SK-N-SH (cell line): ENCODE measurements around the gene VTI1B. TPM values are rescaled to one million over a fixed set of nuclear protein-coding genes. Genes with fewer than 3 reads are reported as not detected.
A peak's percentile ranks its signal among the peaks of the same experiment; 100 is the strongest.

Experiments used
- CTCF ChIA-PET: fragments of 300-600, 350-600 bp; formaldehyde crosslinking; extraction: SDS; loops from one replicate; lab custom pipeline; 2021; lab: Yijun Ruan, JAX
- POLR2A ChIA-PET: fragments of 350-600 bp; sonication (Branson Sonifier 250); formaldehyde crosslinking; extraction: SDS; loops from one replicate; lab custom pipeline; 2020; ENCODE audit warnings: antibody characterized with exemption, inconsistent platforms; lab: Yijun Ruan, JAX
- DNase-seq: peaks from one replicate; pipeline ENCODE4 v3.0.0; 2012
- H2AFZ ChIP-seq: fragments of 200-600 bp; sonication (generic); 2 replicates; pipeline ENCODE4 v1.8.1; 2016; ENCODE audit warnings: antibody characterized with exemption, mild to moderate bottlenecking, low read depth
- H3F3A ChIP-seq: fragments of 200-600 bp; sonication (generic); replicated peaks from 2 replicates; pipeline ENCODE3; 2016; ENCODE audit warnings: antibody characterized with exemption, mild to moderate bottlenecking; ENCODE audit not compliant: insufficient read depth
- H3K27ac ChIP-seq, 2 experiments: fragments of 200-500 bp in 1 of 2; fragments of 200-600 bp in 1 of 2; sonication (Bioruptor generic) in 1 of 2; sonication (generic), shearing (Covaris generic) in 1 of 2; 2 replicates each; pipeline versions ENCODE4 v1.5.1 to v1.6.1; 2014 to 2016; ENCODE audit warnings: low read depth in 2 of 2, inconsistent platforms in 1 of 2, low read length in 1 of 2, mild to moderate bottlenecking in 1 of 2, mixed read lengths in 1 of 2
- H3K27me3 ChIP-seq: fragments of 200-600 bp; sonication (generic), shearing (Covaris generic); 2 replicates; pipeline ENCODE4 v1.6.1; 2016; ENCODE audit warnings: mixed run types; ENCODE audit not compliant: insufficient read depth
- H3K36me3 ChIP-seq, 2 experiments: fragments of 200-500 bp in 1 of 2; fragments of 200-600 bp in 1 of 2; sonication (Bioruptor generic) in 1 of 2; sonication (generic) in 1 of 2; replicated peaks in 1 of 2; 2 replicates each; pipeline versions ENCODE3 to v1.5.1; 2014 to 2016; ENCODE audit warnings: low read length in 1 of 2, mild to moderate bottlenecking in 1 of 2; ENCODE audit not compliant: insufficient read depth in 2 of 2, control insufficient read depth in 1 of 2
- H3K4me1 ChIP-seq, 2 experiments: fragments of 200-500 bp in 1 of 2; fragments of 200-600 bp in 1 of 2; sonication (Bioruptor generic) in 1 of 2; sonication (generic), shearing (Covaris generic) in 1 of 2; 2 replicates each; pipeline versions ENCODE4 v1.5.1 to v1.6.1; 2014 to 2016; ENCODE audit warnings: low read depth in 1 of 2, low read length in 1 of 2, mixed run types in 1 of 2; ENCODE audit not compliant: insufficient read depth in 2 of 2, control insufficient read depth in 1 of 2
- H3K4me2 ChIP-seq: fragments of 200-600 bp; sonication (generic), shearing (Covaris generic); 2 replicates; pipeline ENCODE4 v1.6.1; 2017; ENCODE audit warnings: mixed run types
- H3K4me3 ChIP-seq, 2 experiments: fragments of 200-500 bp in 1 of 2; fragments of 200-600 bp in 1 of 2; sonication (Bioruptor generic) in 1 of 2; sonication (generic), shearing (Covaris generic) in 1 of 2; 2 replicates each; pipeline versions ENCODE4 v1.5.1 to v1.8.1; 2014 to 2016; ENCODE audit warnings: low read depth in 2 of 2, inconsistent platforms in 1 of 2, low read length in 1 of 2, mild to moderate bottlenecking in 1 of 2, mixed read lengths in 1 of 2, moderate library complexity in 1 of 2
- H3K79me2 ChIP-seq: fragments of 200-600 bp; sonication (generic); 2 replicates; pipeline ENCODE4 v1.8.1; 2017; ENCODE audit warnings: mild to moderate bottlenecking; ENCODE audit not compliant: insufficient read depth
- H3K9ac ChIP-seq: fragments of 200-600 bp; sonication (generic); 2 replicates; pipeline ENCODE4 v1.6.1; 2017; ENCODE audit warnings: mixed run types
- H3K9me2 ChIP-seq: fragments of 200-600 bp; sonication (generic); 2 replicates; pipeline ENCODE4 v1.6.1; 2017; ENCODE audit warnings: mixed run types
- H3K9me3 ChIP-seq: fragments of 200-600 bp; sonication (generic); 2 replicates; pipeline ENCODE4 v1.6.1; 2017; ENCODE audit warnings: mixed run types, mild to moderate bottlenecking, moderate library complexity
- H4K20me1 ChIP-seq: fragments of 200-600 bp; sonication (generic); 2 replicates; pipeline ENCODE4 v1.6.1; 2017; ENCODE audit warnings: mild to moderate bottlenecking, mixed run types; ENCODE audit not compliant: insufficient read depth
- ELF1 ChIP-seq: IDR thresholded peaks from 2 replicates; pipeline ENCODE4 v1.4.0; 2012
- EP300 ChIP-seq, 2 experiments: IDR thresholded peaks; 2 replicates each; pipeline versions ENCODE4 v1.4.0 to v1.6.1; 2012; ENCODE audit warnings: borderline replicate concordance in 1 of 2, low read depth in 1 of 2, low read length in 1 of 2
- EZH2phosphoT487 ChIP-seq: fragments of 200-600 bp; sonication (generic); IDR thresholded peaks from 2 replicates; pipeline ENCODE4 v1.6.1; 2017; ENCODE audit warnings: low read depth, mixed run types, mild to moderate bottlenecking, antibody characterized with exemption, moderate library complexity, borderline replicate concordance
- JUND ChIP-seq: IDR thresholded peaks from 2 replicates; pipeline ENCODE4 v1.4.0; 2012
- MEF2A ChIP-seq: IDR thresholded peaks from 2 replicates; pipeline ENCODE4 v1.4.0; 2012; ENCODE audit warnings: low read depth, borderline replicate concordance
- NFIC ChIP-seq: IDR thresholded peaks from 2 replicates; pipeline ENCODE4 v1.4.0; 2012; ENCODE audit warnings: borderline replicate concordance
- NRF1 ChIP-seq: IDR thresholded peaks from 2 replicates; pipeline ENCODE4 v1.6.1; 2012; ENCODE audit warnings: low read depth, mild to moderate bottlenecking, low read length
- POLR2AphosphoS5 ChIP-seq: IDR thresholded peaks from 2 replicates; pipeline ENCODE4 v1.6.1; 2012; ENCODE audit warnings: low read depth, low read length
- RAD21 ChIP-seq: IDR thresholded peaks from 2 replicates; pipeline ENCODE4 v1.6.1; 2012; ENCODE audit warnings: mild to moderate bottlenecking, low read length
- RFX5 ChIP-seq: IDR thresholded peaks from 2 replicates; pipeline ENCODE4 v1.6.1; 2012; ENCODE audit warnings: mild to moderate bottlenecking, improper control_type of control experiment, low read length
- RXRA ChIP-seq: IDR thresholded peaks from 2 replicates; pipeline ENCODE4 v1.4.0; 2012; ENCODE audit warnings: low read depth, mild to moderate bottlenecking, borderline replicate concordance
- SIN3A ChIP-seq: IDR thresholded peaks from 2 replicates; pipeline ENCODE4 v1.6.1; 2012; ENCODE audit warnings: low read depth, mild to moderate bottlenecking, low read length, moderate library complexity, borderline replicate concordance
- SMC3 ChIP-seq: IDR thresholded peaks from 2 replicates; pipeline ENCODE4 v1.6.1; 2012; ENCODE audit warnings: low read depth, low read length, improper control_type of control experiment
- TAF1 ChIP-seq: IDR thresholded peaks from 2 replicates; pipeline ENCODE4 v1.6.1; 2012; ENCODE audit warnings: low read depth, mild to moderate bottlenecking, low read length, moderate library complexity, borderline replicate concordance
- YY1 ChIP-seq: IDR thresholded peaks from 2 replicates; pipeline ENCODE4 v1.4.0; 2012; ENCODE audit warnings: low read depth, mild to moderate bottlenecking
- WGBS: methylation state at CpG from one replicate; pipeline ENCODE4 v1.1.6; 2017; ENCODE audit warnings: low lambda C conversion rate; 5-methylcytosine and 5-hydroxymethylcytosine counted together
- polyA plus RNA-seq, 3 experiments: library from polyadenylated mRNA; depleted of rRNA; stranded (reverse); fragments of >200 nt; gene quantifications; 2 replicates each; pipeline ENCODE4 v1.2.3, GENCODE V29; 2012
- TF ChIP-seq, protein P1 (sequence below): fragments of 150-350 bp; IDR thresholded peaks from 2 replicates; pipeline ENCODE4 v1.6.1; 2017; ENCODE audit warnings: antibody characterized with exemption, low read length, low read depth, borderline replicate concordance
- TF ChIP-seq, protein P2 (sequence below): IDR thresholded peaks from 2 replicates; pipeline ENCODE4 v1.4.0; 2012; ENCODE audit warnings: low read depth
- TF ChIP-seq, protein P3 (sequence below): IDR thresholded peaks from 2 replicates; pipeline ENCODE4 v1.4.0; 2012; ENCODE audit warnings: low read depth, borderline replicate concordance

The VTI1B gene
- polyA plus RNA-seq, 1 of the 3 experiments (the other 2 are of a cell fraction): 59.2 TPM

DNA sequence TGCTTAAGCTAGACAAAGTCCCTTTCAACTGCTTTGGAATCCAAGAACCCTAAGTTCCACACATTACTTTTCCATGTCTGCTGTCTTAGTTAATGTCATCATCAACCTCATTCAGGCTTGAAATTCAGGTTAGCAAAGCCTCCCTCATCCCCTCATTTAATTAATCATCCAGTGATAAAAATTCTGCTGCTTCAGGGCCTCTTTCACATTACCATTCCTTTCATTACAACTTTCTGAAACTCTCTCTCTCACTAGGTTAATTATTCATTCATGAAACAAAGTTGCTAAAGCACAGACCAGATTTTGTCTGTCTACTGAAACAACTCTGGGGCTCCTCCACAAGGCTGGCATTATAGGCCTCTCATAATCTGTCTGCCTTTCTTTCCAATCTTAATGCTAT, 9.4 kb upstream of the VTI1B start:
- H3K4me2 ChIP-seq: no peak overlapping the region
- H3K9me2 ChIP-seq: no peaks in the 10 kb centered on the region
- no peaks in the 10 kb centered on the region for H3K27me3 ChIP-seq
- H3K79me2 ChIP-seq: peaks cover 6% of the 10 kb centered on the region
- POLR2A ChIA-PET: interaction anchor here (1.0 kb wide), 1 partner anchor 12 kb away, joined by 3 read pairs; the partner anchor contains the start of gene RDH11
- DNase-seq: no peak
- no peak overlapping the region for H3K4me3 ChIP-seq
- H3K36me3 ChIP-seq: peaks cover 50 to 56% of the 10 kb centered on the region in 2 experiments
- TF ChIP-seq NRF1 (no peak), SIN3A (no peak), RXRA (no peak), EP300 (IDR thresholded peaks at IDR 0.05; ENCODE audit: borderline replicate concordance in 1 of 2, low read depth in 1 of 2, low read length in 1 of 2) (no peak), MEF2A (no peak), YY1 (no peak), NFIC (no peak), SMC3 (no peak), RFX5 (no peak), EZH2phosphoT487 (no peak), JUND (no peak)
- TF ChIP-seq, protein P1, sequence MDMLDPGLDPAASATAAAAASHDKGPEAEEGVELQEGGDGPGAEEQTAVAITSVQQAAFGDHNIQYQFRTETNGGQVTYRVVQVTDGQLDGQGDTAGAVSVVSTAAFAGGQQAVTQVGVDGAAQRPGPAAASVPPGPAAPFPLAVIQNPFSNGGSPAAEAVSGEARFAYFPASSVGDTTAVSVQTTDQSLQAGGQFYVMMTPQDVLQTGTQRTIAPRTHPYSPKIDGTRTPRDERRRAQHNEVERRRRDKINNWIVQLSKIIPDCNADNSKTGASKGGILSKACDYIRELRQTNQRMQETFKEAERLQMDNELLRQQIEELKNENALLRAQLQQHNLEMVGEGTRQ: no peak
- no peaks in the 10 kb centered on the region for H4K20me1 ChIP-seq
- CTCF ChIA-PET: interaction anchor here (0.8 to 1.7 kb wide), 3 partner anchors 8 to 66 kb away, joined by 3 to 6 read pairs (median 3); no protein-coding TSS in a partner anchor
- H3K4me1 ChIP-seq: peaks cover 0 to 8% of the 10 kb centered on the region in 2 experiments; a peak in 1 of 4 replicates
- H2AFZ ChIP-seq: no peak overlapping the region
- peaks cover 20% of the 10 kb centered on the region for H3F3A ChIP-seq
- H3K9ac ChIP-seq: no peak overlapping the region
- H3K9me3 ChIP-seq: no peaks in the 10 kb centered on the region
- no peak overlapping the region for H3K27ac ChIP-seq

DNA sequence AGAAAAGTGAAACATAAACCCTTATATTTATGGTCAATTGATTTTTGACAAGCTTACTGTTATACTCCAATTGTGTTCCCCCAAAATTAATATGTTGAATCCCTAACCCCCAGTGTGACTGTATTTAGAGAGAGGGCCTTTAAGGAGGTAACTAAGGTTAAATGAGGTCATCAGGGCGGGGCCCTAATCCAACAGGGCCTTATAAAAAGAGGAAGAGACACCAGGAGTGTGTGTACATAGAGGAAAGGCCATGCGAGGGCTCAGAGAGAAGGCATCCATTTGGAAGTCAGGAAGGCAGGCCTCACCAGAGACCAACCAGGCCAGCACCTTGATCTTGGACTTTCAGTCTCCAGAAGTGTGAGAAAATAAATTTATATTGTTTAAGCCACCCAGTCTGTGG, 6.5 kb upstream of the VTI1B start:
- peaks cover 44 to 51% of the 10 kb centered on the region in 2 experiments for H3K36me3 ChIP-seq

More for the DNA sequence above, 6.5 kb upstream of the VTI1B start:
- Histone ChIP-seq H2AFZ (no peak overlapping the region), H3K9ac (no peak overlapping the region), H3K27ac (peak overlapping the region in 1 of 2 experiments; percentile 46; a peak in 2 of 4 replicates), H3K4me1 (peaks cover 0 to 8% of the 10 kb centered on the region in 2 experiments; a peak in 1 of 4 replicates), H3F3A (peaks cover 31% of the 10 kb centered on the region), H3K27me3 (no peaks in the 10 kb centered on the region), H3K4me2 (no peak overlapping the region), H3K4me3 (no peak overlapping the region), H3K9me3 (no peaks in the 10 kb centered on the region), H3K79me2 (peaks cover 15% of the 10 kb centered on the region), H4K20me1 (no peaks in the 10 kb centered on the region), H3K9me2 (no peaks in the 10 kb centered on the region)
- 89% methylated on average over 2 of the region's 2 CpGs for WGBS
- TF ChIP-seq RFX5 (no peak), RXRA (no peak), TAF1 (no peak), POLR2AphosphoS5 (no peak), RAD21 (no peak), ELF1 (no peak)
- TF ChIP-seq, protein P2, sequence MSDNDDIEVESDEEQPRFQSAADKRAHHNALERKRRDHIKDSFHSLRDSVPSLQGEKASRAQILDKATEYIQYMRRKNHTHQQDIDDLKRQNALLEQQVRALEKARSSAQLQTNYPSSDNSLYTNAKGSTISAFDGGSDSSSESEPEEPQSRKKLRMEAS: no peak
- TF ChIP-seq, protein P3, sequence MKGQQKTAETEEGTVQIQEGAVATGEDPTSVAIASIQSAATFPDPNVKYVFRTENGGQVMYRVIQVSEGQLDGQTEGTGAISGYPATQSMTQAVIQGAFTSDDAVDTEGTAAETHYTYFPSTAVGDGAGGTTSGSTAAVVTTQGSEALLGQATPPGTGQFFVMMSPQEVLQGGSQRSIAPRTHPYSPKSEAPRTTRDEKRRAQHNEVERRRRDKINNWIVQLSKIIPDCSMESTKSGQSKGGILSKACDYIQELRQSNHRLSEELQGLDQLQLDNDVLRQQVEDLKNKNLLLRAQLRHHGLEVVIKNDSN: no peak
- TF ChIP-seq, protein P1: no peak
- CTCF ChIA-PET: interaction anchor here (1.5 kb wide), 1 partner anchor 62 kb away, joined by 6 read pairs; no protein-coding TSS in a partner anchor
- no peak for DNase-seq
- POLR2A ChIA-PET: no interaction called here
